ENCODE results near the gene PLPP1.

The PLPP1 gene

GRCh38 chr5:55502759-55503158, 32.0 kb downstream of the PLPP1 start:
- DNase-seq, result no peak

GRCh38 chr5:55498457-55498856, 36.3 kb downstream of the PLPP1 start:
- no peak for DNase-seq

GRCh38 chr5:55497712-55498111, 37.1 kb downstream of the PLPP1 start:
- no peak for DNase-seq

GRCh38 chr5:55495216-55495615, 39.5 kb downstream of the PLPP1 start:
- DNase-seq, result peak; percentile 42

- DNase-seq, result no peak
These were observed 42.3 kb downstream of the PLPP1 start for GRCh38 chr5:55492449-55492848.

GRCh38 chr5:55485073-55485472, 49.7 kb downstream of the PLPP1 start:
- DNase-seq, result no peak

- DNase-seq, result no peak
These were observed 50.2 kb downstream of the PLPP1 start for GRCh38 chr5:55484531-55484930.

GRCh38 chr5:55483885-55484284, 50.9 kb downstream of the PLPP1 start:
- DNase-seq, result no peak

GRCh38 chr5:55481293-55481855, 53.4 kb downstream of the PLPP1 start:
- no peak for DNase-seq

- DNase-seq, result no peak
These were observed 54.0 kb downstream of the PLPP1 start for GRCh38 chr5:55480781-55481180.

GRCh38 chr5:55472642-55473041, 62.1 kb downstream of the PLPP1 start:
- DNase-seq, result no peak

GRCh38 chr5:55471468-55471867, 63.3 kb downstream of the PLPP1 start:
- DNase-seq, result no peak

- DNase-seq, result no peak
These were observed 64.5 kb downstream of the PLPP1 start for GRCh38 chr5:55470282-55470681.

- DNase-seq, result no peak
These were observed 64.9 kb downstream of the PLPP1 start for GRCh38 chr5:55469839-55470238.

- DNase-seq, result no peak
These were observed 66.8 kb downstream of the PLPP1 start for GRCh38 chr5:55467862-55468551.

GRCh38 chr5:55463613-55464012, 71.2 kb downstream of the PLPP1 start:
- no peak for DNase-seq

- no peak for DNase-seq
These were observed 75.2 kb downstream of the PLPP1 start for GRCh38 chr5:55459572-55459971.

- no peak for DNase-seq
These were observed 78.4 kb downstream of the PLPP1 start for GRCh38 chr5:55456216-55456895.

- DNase-seq, result no peak
These were observed 80.5 kb downstream of the PLPP1 start for GRCh38 chr5:55454282-55454681.

- DNase-seq, result no peak
These were observed 81.6 kb downstream of the PLPP1 start for GRCh38 chr5:55453211-55453610.

GRCh38 chr5:55451976-55452375, 82.8 kb downstream of the PLPP1 start:
- no peak for DNase-seq

GRCh38 chr5:55450050-55450765, 84.6 kb downstream of the PLPP1 start:
- DNase-seq, result no peak

GRCh38 chr5:55446640-55447351, 88.0 kb downstream of the PLPP1 start:
- no peak for DNase-seq

Data from midbrain (tissue), 1 donor.